ENCODE results near the gene FZD2.

DNA sequence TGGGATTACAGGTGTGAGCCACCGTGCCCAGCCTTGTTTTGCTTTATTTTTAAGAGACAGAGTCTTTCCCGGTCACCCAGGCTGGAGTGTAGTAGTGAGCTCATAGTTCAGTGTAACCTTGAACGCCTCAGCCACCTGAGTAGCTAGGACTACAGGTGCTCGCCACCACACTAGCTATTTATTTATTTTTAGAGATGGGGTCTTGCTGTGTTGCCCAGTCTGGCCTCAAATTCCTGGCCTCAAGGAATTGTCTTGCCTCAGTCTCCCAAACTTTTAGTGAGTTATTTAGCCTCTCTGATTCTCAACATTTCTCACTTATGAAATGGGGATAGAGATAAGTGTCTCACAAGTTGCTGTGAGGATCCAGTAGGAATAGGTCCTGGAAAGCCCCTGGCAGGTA, 21.7 kb downstream of the FZD2 start:
- TF ChIP-seq, protein P1, sequence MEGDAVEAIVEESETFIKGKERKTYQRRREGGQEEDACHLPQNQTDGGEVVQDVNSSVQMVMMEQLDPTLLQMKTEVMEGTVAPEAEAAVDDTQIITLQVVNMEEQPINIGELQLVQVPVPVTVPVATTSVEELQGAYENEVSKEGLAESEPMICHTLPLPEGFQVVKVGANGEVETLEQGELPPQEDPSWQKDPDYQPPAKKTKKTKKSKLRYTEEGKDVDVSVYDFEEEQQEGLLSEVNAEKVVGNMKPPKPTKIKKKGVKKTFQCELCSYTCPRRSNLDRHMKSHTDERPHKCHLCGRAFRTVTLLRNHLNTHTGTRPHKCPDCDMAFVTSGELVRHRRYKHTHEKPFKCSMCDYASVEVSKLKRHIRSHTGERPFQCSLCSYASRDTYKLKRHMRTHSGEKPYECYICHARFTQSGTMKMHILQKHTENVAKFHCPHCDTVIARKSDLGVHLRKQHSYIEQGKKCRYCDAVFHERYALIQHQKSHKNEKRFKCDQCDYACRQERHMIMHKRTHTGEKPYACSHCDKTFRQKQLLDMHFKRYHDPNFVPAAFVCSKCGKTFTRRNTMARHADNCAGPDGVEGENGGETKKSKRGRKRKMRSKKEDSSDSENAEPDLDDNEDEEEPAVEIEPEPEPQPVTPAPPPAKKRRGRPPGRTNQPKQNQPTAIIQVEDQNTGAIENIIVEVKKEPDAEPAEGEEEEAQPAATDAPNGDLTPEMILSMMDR (IDR thresholded peaks at IDR 0.05): no peak
- TF ChIP-seq POLR2A (IDR thresholded peaks at IDR 0.05): no peak
